GM18505 (cell line): ENCODE measurements around the gene SKI.
"Not testable (repeated sequence)": the region's sequence is repeated elsewhere in the genome, so short reads cannot be mapped to it uniquely, and the experiment has no call there.

ENCODE experiments used
- ATAC-seq: cut with Tn5 transposase; IDR thresholded peaks from one replicate; pipeline ENCODE4 v1.9.1; 2021; ENCODE audit not compliant: unreplicated experiment
- POLR2A ChIP-seq: IDR thresholded peaks from 4 replicates; pipeline ENCODE4 v1.6.1; 2011; ENCODE audit warnings: borderline replicate concordance; ENCODE audit not compliant: insufficient read depth, insufficient read length; ENCODE audit errors: extremely low read depth

SKI gene

DNA sequence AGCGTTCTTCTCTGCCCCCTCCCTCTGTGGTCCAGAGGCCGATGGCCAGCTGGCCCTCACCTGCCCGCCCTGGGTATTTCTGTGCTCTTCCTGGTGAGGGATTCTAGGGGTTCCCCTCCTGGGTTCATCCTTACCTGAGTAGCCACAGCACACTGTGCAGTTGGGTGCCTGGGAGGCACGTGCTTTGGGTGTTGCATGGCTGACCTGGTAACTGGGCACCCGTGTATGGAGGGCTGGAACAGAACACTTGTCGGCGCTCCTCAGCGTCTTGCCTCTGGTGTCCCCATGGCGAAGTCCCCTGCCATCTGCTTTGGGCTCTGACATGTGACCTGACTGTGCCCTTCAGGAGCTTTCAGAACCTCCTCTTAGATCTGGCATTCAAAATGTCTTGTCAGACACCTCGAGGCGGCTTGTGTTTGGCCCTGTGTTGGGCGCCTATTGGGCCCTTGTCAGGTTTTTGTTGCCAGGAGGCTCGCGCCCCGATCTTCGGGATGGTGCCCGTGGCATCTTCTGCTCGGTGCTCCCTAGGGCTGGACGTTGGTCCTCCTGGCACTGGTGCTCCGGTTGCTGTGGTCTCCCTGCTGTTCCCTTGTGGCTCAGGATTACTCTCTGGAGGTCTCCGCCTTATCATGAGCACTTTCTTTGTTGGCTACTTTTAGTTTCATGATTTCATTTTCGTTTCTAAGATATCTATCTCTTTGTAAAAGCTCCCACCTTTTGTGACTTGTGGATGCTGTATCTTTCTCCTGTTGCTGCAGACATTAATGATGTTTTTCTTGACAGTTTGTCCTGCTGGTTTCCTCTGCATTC is 28.5 kb downstream of the SKI start:
- TF ChIP-seq POLR2A = no peak
- ATAC-seq = no peak

DNA sequence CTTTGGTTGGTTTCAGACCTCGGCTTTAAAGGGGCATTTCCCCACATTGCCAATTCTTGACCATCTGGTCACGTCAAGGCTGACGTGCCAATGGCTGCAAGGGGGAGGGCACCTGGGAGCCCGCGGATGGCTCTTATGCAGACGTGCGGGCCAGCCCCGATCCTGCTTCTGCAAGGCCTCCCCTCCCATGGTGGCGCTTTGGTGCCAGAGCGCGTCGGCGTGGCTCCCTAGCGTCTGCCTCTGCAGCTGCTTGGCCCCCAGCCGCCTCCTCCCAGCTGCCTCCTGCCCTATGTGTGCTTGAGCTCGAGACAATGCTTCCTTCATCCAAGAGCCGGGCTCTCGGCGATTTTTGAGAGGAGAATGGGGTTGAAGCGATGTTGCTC is 29.1 kb downstream of the SKI start:
- TF ChIP-seq POLR2A = no peak
- no peak for ATAC-seq

DNA sequence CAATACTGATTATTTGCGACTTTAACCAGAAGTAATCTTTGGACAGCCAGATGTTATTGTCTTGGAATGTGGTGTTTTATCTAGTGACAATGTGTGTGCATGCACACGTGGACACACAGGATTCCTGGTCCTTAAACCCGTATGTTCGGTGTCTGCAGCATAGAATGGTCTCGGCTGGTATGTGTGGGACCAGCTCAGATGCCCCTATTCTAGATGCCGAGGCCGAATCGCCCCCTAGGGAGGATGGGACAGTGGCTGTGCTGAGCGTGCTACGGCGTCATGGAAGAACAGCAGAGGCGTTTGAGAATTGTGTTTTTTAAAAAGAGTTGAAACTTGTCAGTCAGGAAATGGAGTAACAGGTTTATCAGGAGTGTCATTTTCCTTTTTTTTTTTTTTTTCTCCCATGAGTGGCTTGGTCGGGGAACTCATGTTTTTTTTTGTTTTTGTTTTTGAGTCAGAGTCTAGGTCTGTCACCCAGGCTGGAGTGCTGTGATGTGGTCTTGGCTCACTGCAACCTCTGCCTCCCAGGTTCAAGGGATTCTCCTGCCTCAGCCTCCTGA is 30.1 kb downstream of the SKI start:
- TF ChIP-seq POLR2A = no peak
- ATAC-seq = no peak

GRCh38 chr1:2258996-2259395 is 30.9 kb downstream of the SKI start:
- ATAC-seq = no peak
- no peak for TF ChIP-seq POLR2A

- no peak for ATAC-seq
- TF ChIP-seq POLR2A = no peak
Observed at GRCh38 chr1:2259668-2260402, 31.7 kb downstream of the SKI start.

- ATAC-seq = not testable (repeated sequence)
Observed at GRCh38 chr1:2260470-2260869, 32.4 kb downstream of the SKI start.

DNA sequence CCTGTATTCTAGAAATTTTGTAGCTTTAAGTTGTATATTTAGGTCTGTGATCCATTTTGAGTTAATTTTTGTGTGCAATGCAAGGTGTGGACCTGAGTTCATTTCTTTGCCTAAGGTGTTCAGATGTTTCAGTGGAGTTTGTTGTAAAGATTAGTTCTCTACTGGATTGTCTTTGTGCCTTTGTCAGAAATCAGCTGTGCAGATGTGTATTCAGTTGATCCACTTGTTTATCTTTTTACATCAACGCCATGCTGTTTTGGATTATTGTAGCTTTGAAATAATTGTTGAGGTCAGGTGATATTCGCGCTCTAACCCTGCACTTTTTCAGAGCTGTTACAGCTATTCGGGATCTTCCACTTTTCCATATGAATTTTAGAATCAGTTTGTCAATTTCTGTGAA is 32.8 kb downstream of the SKI start:
- no peak for ATAC-seq
- no peak for TF ChIP-seq POLR2A

DNA sequence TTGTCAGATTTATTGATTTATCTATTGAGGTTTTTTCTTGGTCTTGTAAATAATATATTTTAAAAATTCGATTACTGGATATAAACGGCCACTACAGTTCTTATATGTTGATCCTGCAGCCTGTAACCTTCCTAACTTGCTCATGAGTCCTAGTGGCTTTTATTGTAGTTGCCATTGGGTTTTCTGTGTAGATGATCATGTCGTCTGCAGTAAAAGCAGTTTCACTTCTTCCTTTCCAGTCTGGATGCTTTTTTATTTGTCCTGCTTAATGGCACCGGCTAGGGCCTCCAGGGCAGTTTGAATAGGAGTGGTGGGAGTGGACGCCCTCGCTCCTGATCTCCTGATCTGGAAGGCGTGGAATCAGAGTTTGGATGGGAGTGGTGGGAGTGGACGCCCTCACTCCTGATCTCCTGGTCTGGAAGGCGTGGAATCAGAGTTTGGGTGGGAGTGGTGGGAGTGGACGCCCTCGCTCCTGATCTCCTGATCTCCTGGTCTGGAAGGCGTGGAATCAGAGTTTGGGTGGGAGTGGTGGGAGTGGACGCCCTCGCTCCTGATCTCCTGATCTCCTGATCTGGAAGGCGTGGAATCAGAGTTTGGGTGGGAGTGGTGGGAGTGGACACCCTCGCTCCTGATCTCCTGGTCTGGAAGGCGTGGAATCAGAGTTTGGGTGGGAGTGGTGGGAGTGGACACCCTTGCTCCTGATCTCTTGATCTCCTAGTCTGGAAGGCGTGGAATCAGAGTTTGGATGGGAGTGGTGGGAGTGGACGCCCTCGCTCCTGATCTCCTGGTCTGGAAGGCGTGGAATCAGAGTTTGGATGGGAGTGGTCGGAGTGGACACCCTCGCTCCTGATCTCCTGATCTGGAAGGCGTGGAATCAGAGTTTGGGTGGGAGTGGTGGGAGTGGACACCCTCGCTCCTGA is 33.6 kb downstream of the SKI start:
- ATAC-seq = not testable (repeated sequence)

- no peak for TF ChIP-seq POLR2A
- ATAC-seq = no peak
Observed at GRCh38 chr1:2266301-2266975, 38.3 kb downstream of the SKI start.

GRCh38 chr1:2267051-2267830 is 39.1 kb downstream of the SKI start:
- TF ChIP-seq POLR2A = no peak
- ATAC-seq = no peak

GRCh38 chr1:2267862-2268261 is 39.7 kb downstream of the SKI start:
- TF ChIP-seq POLR2A = no peak
- ATAC-seq = no peak
